Activated B cell treated with CpG ODN at 0.5 μM for 24 hours (primary cell): ENCODE measurements around the gene UBALD2. TPM values are rescaled to one million over a fixed set of nuclear protein-coding genes. Genes with fewer than 3 reads are reported as not detected.
"Not testable (repeated sequence)": the region's sequence is repeated elsewhere in the genome, so short reads cannot be mapped to it uniquely, and the experiment has no call there.

Experiments
- ATAC-seq: fragments of 200-7000 bp; cut with Tn5 transposase; one replicate; pipeline ENCODE4 v1.10.0; 2021; ENCODE audit warnings: low read depth, mild to moderate bottlenecking, moderate library complexity
- CTCF ChIA-PET: fragments of 350-600 bp; sonication (Branson Sonifier 250); formaldehyde crosslinking; loops from one replicate; lab custom pipeline; 2021; ENCODE audit warnings: antibody characterized with exemption; lab: Charles Lee
- POLR2A ChIA-PET: fragments of 350-600 bp; sonication (Branson Sonifier 250); formaldehyde crosslinking; loops from one replicate; lab custom pipeline; 2021; ENCODE audit warnings: antibody characterized with exemption; lab: Charles Lee
- DNase-seq: peaks from one replicate; pipeline ENCODE4 v3.0.0; 2022
- H3K27ac Mint-ChIP-seq: one replicate; pipeline ENCODE4 v1.8.0; 2020; ENCODE audit warnings: mixed read lengths
- H3K27me3 Mint-ChIP-seq: one replicate; pipeline ENCODE4 v1.8.0; 2021; ENCODE audit warnings: mixed read lengths
- H3K36me3 Mint-ChIP-seq: one replicate; pipeline ENCODE4 v1.8.0; 2021; ENCODE audit warnings: low read depth, mixed read lengths
- H3K4me1 Mint-ChIP-seq: one replicate; pipeline ENCODE4 v1.8.0; 2021; ENCODE audit warnings: mixed read lengths
- H3K4me3 Mint-ChIP-seq: one replicate; pipeline ENCODE4 v1.8.0; 2020; ENCODE audit warnings: mild to moderate bottlenecking, mixed read lengths
- H3K9me3 Mint-ChIP-seq: one replicate; pipeline ENCODE4 v1.8.0; 2020; ENCODE audit warnings: mixed read lengths
- intact Hi-C: fragments of 100-400 bp; cut with micrococcal nuclease; formaldehyde crosslinking; loops from one replicate; pipeline ENCODE4 v1.15.1; 2024
- total RNA-seq: library from RNA; stranded (reverse); gene quantifications from 2 replicates; pipeline ENCODE4 v1.2.3, GENCODE V29; 2022
- TF ChIP-seq, protein P1 (sequence below): fragments of 200-600 bp; IDR thresholded peaks from one replicate; pipeline ENCODE4 v1.8.0; 2022; ENCODE audit warnings: antibody characterized with exemption, mild to moderate bottlenecking

The UBALD2 gene
- total RNA-seq, 1 donor from 2014 or later = 152 TPM

DNA sequence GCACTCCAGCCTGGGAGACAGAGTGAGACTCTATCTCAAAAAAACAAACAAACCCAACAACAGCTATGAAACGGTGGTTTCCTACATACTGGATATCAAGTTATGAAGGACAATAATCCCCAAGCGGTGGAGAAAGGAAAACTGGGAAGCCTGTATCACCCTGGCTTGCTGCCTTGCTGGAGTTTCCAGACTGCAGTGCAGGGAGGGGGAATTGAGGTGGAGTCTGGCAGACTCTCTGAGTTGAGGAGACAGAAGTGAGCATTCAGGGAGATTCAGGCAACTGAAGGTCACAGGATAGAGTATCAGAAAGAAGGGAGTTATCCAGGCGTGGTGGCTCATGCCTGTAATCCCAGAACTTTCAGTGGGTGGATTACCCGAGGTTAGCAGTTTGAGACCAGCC lies 31.0 kb downstream of the UBALD2 start:
- DNase-seq = no peak
- intact Hi-C loops = no loop called here
- TF ChIP-seq, protein P1, sequence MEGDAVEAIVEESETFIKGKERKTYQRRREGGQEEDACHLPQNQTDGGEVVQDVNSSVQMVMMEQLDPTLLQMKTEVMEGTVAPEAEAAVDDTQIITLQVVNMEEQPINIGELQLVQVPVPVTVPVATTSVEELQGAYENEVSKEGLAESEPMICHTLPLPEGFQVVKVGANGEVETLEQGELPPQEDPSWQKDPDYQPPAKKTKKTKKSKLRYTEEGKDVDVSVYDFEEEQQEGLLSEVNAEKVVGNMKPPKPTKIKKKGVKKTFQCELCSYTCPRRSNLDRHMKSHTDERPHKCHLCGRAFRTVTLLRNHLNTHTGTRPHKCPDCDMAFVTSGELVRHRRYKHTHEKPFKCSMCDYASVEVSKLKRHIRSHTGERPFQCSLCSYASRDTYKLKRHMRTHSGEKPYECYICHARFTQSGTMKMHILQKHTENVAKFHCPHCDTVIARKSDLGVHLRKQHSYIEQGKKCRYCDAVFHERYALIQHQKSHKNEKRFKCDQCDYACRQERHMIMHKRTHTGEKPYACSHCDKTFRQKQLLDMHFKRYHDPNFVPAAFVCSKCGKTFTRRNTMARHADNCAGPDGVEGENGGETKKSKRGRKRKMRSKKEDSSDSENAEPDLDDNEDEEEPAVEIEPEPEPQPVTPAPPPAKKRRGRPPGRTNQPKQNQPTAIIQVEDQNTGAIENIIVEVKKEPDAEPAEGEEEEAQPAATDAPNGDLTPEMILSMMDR = no peak
- Mint-ChIP-seq H3K4me1 (peaks cover 3% of the 10 kb centered on the region), H3K27ac (no peak overlapping the region), H3K36me3 (no peaks in the 10 kb centered on the region), H3K9me3 (no peaks in the 10 kb centered on the region), H3K4me3 (no peak overlapping the region), H3K27me3 (no peaks in the 10 kb centered on the region)
- ChIA-PET POLR2A (no interaction called here), CTCF (interaction anchor here (0.6 to 8.3 kb wide), 3 partner anchors 16 to 174 kb away, joined by 3 to 43 read pairs (median 6); no protein-coding TSS in a partner anchor)
- ATAC-seq = no peak

DNA sequence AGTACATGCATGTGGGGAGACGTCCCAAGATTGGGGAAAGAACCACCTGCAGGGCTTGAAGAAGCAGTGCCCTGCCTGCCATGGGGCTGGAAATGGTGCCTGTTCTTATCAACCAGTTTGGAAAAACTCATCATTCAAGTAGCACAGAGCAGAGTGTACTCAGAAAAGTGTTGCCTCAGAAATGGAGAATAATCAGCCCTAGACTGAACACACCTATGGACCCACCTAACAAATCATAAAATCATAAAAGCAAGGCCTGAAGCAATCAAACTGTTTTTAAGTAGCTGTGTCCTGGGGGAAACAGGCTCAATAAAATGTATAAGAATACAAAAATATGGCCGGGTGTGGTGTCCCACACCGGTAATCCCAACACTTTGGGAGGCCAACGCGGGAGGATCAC lies 31.7 kb downstream of the UBALD2 start:
- intact Hi-C loops = no loop called here
- DNase-seq (no peak), ATAC-seq (no peak)
- POLR2A ChIA-PET = no interaction called here
- TF ChIP-seq, protein P1 = no peak
- peaks cover 3% of the 10 kb centered on the region for H3K4me1 Mint-ChIP-seq
- H3K36me3 Mint-ChIP-seq = no peaks in the 10 kb centered on the region
- CTCF ChIA-PET = interaction anchor here (1.5 to 8.3 kb wide), 2 partner anchors 17 to 175 kb away, joined by 6 to 43 read pairs; no protein-coding TSS in a partner anchor
- H3K9me3 Mint-ChIP-seq = no peaks in the 10 kb centered on the region
- H3K4me3 Mint-ChIP-seq = no peak overlapping the region
- no peak overlapping the region for H3K27ac Mint-ChIP-seq
- no peaks in the 10 kb centered on the region for H3K27me3 Mint-ChIP-seq

- Mint-ChIP-seq H3K36me3 (no peaks in the 10 kb centered on the region), H3K9me3 (no peaks in the 10 kb centered on the region), H3K27ac (no peak overlapping the region), H3K4me1 (peaks cover 3% of the 10 kb centered on the region), H3K4me3 (no peak overlapping the region), H3K27me3 (no peaks in the 10 kb centered on the region)
- ChIA-PET CTCF (interaction anchor here (0.6 to 8.3 kb wide), 3 partner anchors 18 to 306 kb away, joined by 3 to 50 read pairs (median 43); no protein-coding TSS in a partner anchor), POLR2A (interaction anchor here (0.8 kb wide), 2 partner anchors 16 to 635 kb away, joined by 7 to 8 read pairs; no protein-coding TSS in a partner anchor)
- TF ChIP-seq, protein P1 = no peak
- intact Hi-C loops = no loop called here
- DNase-seq (no peak), ATAC-seq (no peak)
Observed at GRCh38 chr17:76297436-76297835, 32.3 kb downstream of the UBALD2 start.

DNA sequence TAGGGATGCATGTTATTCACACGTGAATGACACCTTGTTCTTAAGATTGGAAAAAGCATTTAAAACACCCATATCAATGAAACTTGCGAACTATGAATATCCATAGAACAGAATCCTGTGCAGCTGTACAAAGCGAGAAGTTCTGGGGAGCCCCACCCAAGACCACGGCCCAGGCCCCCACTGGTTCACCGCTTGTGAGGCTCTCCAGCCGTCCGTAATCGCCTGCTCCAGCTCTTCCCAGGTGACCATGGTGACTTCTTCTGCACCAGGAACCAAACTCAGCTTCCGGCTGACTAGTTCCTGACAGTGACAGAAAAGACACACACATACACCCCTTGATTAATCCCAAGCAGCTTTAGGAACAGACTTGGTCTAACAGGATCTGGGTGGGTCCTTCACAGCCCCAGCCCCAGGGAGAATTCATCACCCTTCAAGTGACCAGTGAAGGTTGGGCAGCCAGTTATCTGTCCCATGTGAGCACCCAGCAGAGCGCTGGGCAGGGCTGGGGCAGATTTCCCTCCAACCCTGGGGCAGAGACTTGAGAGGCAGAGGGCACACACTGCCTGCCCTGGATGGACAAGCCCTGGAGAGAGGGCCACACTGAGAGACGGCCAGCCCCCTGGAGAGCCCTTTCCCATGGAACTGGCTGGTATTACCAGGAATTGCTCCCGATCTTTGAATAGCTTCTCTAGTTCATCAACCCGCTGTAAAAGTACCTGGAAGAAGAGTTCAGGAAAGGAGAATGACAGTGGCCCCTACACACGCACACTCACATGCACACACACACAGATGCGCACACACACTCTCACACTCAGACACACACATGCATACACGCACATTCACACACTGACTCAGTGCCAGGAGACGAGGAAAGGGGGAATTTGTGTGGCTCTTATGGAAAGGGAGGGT lies 39.3 kb downstream of the UBALD2 start:
- Mint-ChIP-seq H3K27me3 (no peaks in the 10 kb centered on the region), H3K36me3 (peaks cover 2% of the 10 kb centered on the region), H3K27ac (no peak overlapping the region), H3K4me3 (no peak overlapping the region), H3K9me3 (no peaks in the 10 kb centered on the region), H3K4me1 (peaks cover 3% of the 10 kb centered on the region)
- POLR2A ChIA-PET = interaction anchor here (0.7 kb wide), 1 partner anchor 192 kb away, joined by 5 read pairs; no protein-coding TSS in a partner anchor
- TF ChIP-seq, protein P1 = no peak
- ATAC-seq (no peak), DNase-seq (no peak)
- CTCF ChIA-PET = interaction anchor here (1.0 to 8.7 kb wide), 10 partner anchors 49 to 377 kb away, joined by 3 to 82 read pairs (median 4); partner anchors contain the start of genes PRPSAP1 and SPHK1
- intact Hi-C loops = no loop called here

- H3K27me3 Mint-ChIP-seq, H3K4me1 Mint-ChIP-seq, ATAC-seq, H3K27ac Mint-ChIP-seq, H3K9me3 Mint-ChIP-seq, H3K4me3 Mint-ChIP-seq, intact Hi-C loops, H3K36me3 Mint-ChIP-seq, DNase-seq: not testable (repeated sequence)
- CTCF ChIA-PET = interaction anchor here (1.2 to 8.7 kb wide), 3 partner anchors 80 to 291 kb away, joined by 3 to 82 read pairs (median 13); partner anchors contain the start of gene SPHK1
- POLR2A ChIA-PET = interaction anchor here (0.7 kb wide), 1 partner anchor 193 kb away, joined by 5 read pairs; no protein-coding TSS in a partner anchor
Observed at GRCh38 chr17:76305135-76305454, 39.9 kb downstream of the UBALD2 start.
